ENCODE data around the gene LZIC. TPM values are rescaled to one million over a fixed set of nuclear protein-coding genes. Genes with fewer than 3 reads are reported as not detected.

The LZIC gene
- total RNA-seq, 2 donors from 2014 or later = 27.7 to 40.0 TPM

GRCh38 chr1:9946315-9946714, 3.1 kb upstream of the LZIC start:
- H3K9ac ChIP-seq (ENCODE audit: extremely low read depth, low read length, poor library complexity, severe bottlenecking) = no peak overlapping the region
- no peaks in the 10 kb centered on the region for H3K4me1 ChIP-seq (ENCODE audit: control insufficient read depth, insufficient read depth, low read length)
- DNase-seq = no peak
- no peak overlapping the region for H3K27ac ChIP-seq (ENCODE audit: low read depth, low read length)
- Mint-ChIP-seq H3K4me1 (peaks cover 10% of the 10 kb centered on the region), H3K36me3 (ENCODE audit: low read depth) (peaks cover 2% of the 10 kb centered on the region), H3K27ac (no peak overlapping the region), H3K4me3 (no peak overlapping the region), H3K9me3 (no peaks in the 10 kb centered on the region), H3K27me3 (ENCODE audit: insufficient read depth) (no peaks in the 10 kb centered on the region)
- H3K4me3 ChIP-seq (ENCODE audit: low read length) = no peak overlapping the region
- no peaks in the 10 kb centered on the region for H3K27me3 ChIP-seq (ENCODE audit: control insufficient read depth, insufficient read depth, low read length, poor library complexity, severe bottlenecking)
- H3K9me3 ChIP-seq (ENCODE audit: control insufficient read depth, low read length) = no peaks in the 10 kb centered on the region
- TF ChIP-seq CTCF (conservative IDR thresholded peaks at IDR 0.05) = no peak
- H3K36me3 ChIP-seq (ENCODE audit: control insufficient read depth, insufficient read depth, low read length) = no peaks in the 10 kb centered on the region
- WGBS, 2 experiments (ENCODE audit: insufficient coverage in 1 of 2, insufficient read length in 1 of 2) = 94 to 96% methylated on average over 2 of the region's 2 CpGs

GRCh38 chr1:9942399-9942938, 722 bp downstream of the LZIC start:
- H3K4me3 Mint-ChIP-seq = peak overlapping the region; percentile 82
- peak; percentile 57 for DNase-seq
- WGBS, 2 experiments (ENCODE audit: insufficient coverage in 1 of 2, insufficient read length in 1 of 2) = 3 to 6% methylated on average over 8 to 14 of the region's 14 CpGs

GRCh38 chr1:9929431-9930385, 13.5 kb downstream of the LZIC start:
- Mint-ChIP-seq H3K36me3 (ENCODE audit: low read depth) (peaks cover 31% of the 10 kb centered on the region), H3K9me3 (no peaks in the 10 kb centered on the region), H3K27me3 (ENCODE audit: insufficient read depth) (no peaks in the 10 kb centered on the region), H3K27ac (peak overlapping the region; percentile 78), H3K4me3 (no peak overlapping the region), H3K4me1 (peaks cover 41% of the 10 kb centered on the region)
- H3K4me3 ChIP-seq (ENCODE audit: low read length) = peak overlapping the region; percentile 63
- peaks cover 8% of the 10 kb centered on the region for H3K4me1 ChIP-seq (ENCODE audit: control insufficient read depth, insufficient read depth, low read length)
- H3K27ac ChIP-seq (ENCODE audit: low read depth, low read length) = no peak overlapping the region
- H3K9me3 ChIP-seq (ENCODE audit: control insufficient read depth, low read length) = no peaks in the 10 kb centered on the region
- no peaks in the 10 kb centered on the region for H3K27me3 ChIP-seq (ENCODE audit: control insufficient read depth, insufficient read depth, low read length, poor library complexity, severe bottlenecking)
- peaks cover 27% of the 10 kb centered on the region for H3K36me3 ChIP-seq (ENCODE audit: control insufficient read depth, insufficient read depth, low read length)
- DNase-seq = peak; percentile 90
- WGBS, 2 experiments (ENCODE audit: insufficient coverage in 1 of 2, insufficient read length in 1 of 2) = 48 to 51% methylated on average over 12 to 15 of the region's 15 CpGs
- peak; percentile 14 for TF ChIP-seq CTCF (conservative IDR thresholded peaks at IDR 0.05)
- no peak overlapping the region for H3K9ac ChIP-seq (ENCODE audit: extremely low read depth, low read length, poor library complexity, severe bottlenecking)

More at GRCh38 chr1:9942399-9942938, 722 bp downstream of the LZIC start:
- Mint-ChIP-seq H3K9me3 (no peaks in the 10 kb centered on the region), H3K4me1 (peaks cover 5% of the 10 kb centered on the region), H3K36me3 (ENCODE audit: low read depth) (peaks cover 19% of the 10 kb centered on the region), H3K27me3 (ENCODE audit: insufficient read depth) (no peaks in the 10 kb centered on the region), H3K27ac (peak overlapping the region; percentile 97)
- no peaks in the 10 kb centered on the region for H3K9me3 ChIP-seq (ENCODE audit: control insufficient read depth, low read length)
- H3K27me3 ChIP-seq (ENCODE audit: control insufficient read depth, insufficient read depth, low read length, poor library complexity, severe bottlenecking) = no peaks in the 10 kb centered on the region
- H3K27ac ChIP-seq (ENCODE audit: low read depth, low read length) = peak overlapping the region; percentile 59
- H3K9ac ChIP-seq (ENCODE audit: extremely low read depth, low read length, poor library complexity, severe bottlenecking) = peak overlapping the region; percentile 88
- TF ChIP-seq CTCF (conservative IDR thresholded peaks at IDR 0.05) = peak; percentile 81
- H3K4me3 ChIP-seq (ENCODE audit: low read length) = peak overlapping the region; percentile 99
- no peaks in the 10 kb centered on the region for H3K4me1 ChIP-seq (ENCODE audit: control insufficient read depth, insufficient read depth, low read length)
- H3K36me3 ChIP-seq (ENCODE audit: control insufficient read depth, insufficient read depth, low read length) = no peaks in the 10 kb centered on the region

Measured in endodermal cell (in vitro differentiated cells).